ENCODE data around the gene HSPG2. TPM values are rescaled to one million over a fixed set of nuclear protein-coding genes. Genes with fewer than 3 reads are reported as not detected.

HSPG2 gene
- total and polyA plus RNA-seq, 9 donors: 27.3 to 294 (median 92.6) TPM

DNA sequence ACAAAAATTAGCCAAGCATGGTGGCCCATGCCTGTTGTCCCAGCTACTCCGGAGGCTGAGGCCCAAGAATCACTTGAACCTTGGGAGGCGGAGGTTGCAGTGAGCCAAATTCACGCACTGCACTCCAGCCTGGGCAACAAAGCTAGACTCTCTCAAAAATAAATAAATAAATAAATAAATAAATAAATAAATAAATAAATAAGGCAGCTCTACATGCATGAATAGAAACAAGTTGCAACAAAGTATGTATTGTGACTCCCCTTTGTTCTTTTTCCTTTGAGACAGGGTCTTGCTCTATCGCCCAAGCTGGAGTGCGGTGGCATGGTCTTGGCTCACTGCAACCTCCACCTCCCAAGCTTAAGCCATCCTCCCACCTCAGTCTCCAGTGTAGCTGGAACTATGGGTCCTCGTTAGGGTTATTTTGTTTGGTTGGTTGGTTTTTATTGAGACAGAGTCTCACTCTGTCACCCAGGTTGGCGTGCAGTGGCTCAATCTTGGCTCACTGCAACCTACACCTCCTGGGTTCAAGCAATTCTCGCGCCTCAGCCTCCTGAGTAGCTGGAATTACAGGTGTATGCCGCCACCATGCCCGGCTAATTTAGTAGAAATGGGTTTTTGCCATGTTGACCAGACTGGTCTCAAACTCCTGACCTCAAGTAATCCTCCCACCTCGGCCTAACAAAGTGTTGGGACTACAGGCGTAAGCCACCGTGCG lies 162.1 kb downstream of the HSPG2 start:
- Histone ChIP-seq H3K27ac (no peak overlapping the region), H3K4me1 (ENCODE audit: insufficient read depth) (peaks cover 1% of the 10 kb centered on the region), H3K4me3 (no peak overlapping the region), H3K36me3 (no peaks in the 10 kb centered on the region), H3K27me3 (no peaks in the 10 kb centered on the region), H3K9me3 (no peaks in the 10 kb centered on the region)
- no peak for TF ChIP-seq EP300 (IDR thresholded peaks at IDR 0.05)
- TF ChIP-seq, protein P1, sequence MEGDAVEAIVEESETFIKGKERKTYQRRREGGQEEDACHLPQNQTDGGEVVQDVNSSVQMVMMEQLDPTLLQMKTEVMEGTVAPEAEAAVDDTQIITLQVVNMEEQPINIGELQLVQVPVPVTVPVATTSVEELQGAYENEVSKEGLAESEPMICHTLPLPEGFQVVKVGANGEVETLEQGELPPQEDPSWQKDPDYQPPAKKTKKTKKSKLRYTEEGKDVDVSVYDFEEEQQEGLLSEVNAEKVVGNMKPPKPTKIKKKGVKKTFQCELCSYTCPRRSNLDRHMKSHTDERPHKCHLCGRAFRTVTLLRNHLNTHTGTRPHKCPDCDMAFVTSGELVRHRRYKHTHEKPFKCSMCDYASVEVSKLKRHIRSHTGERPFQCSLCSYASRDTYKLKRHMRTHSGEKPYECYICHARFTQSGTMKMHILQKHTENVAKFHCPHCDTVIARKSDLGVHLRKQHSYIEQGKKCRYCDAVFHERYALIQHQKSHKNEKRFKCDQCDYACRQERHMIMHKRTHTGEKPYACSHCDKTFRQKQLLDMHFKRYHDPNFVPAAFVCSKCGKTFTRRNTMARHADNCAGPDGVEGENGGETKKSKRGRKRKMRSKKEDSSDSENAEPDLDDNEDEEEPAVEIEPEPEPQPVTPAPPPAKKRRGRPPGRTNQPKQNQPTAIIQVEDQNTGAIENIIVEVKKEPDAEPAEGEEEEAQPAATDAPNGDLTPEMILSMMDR (IDR thresholded peaks at IDR 0.05): no peak
- TF ChIP-seq POLR2A (IDR thresholded peaks at IDR 0.05): no peak
- 88 to 93% (median 92%) methylated on average over 15 of the region's 15 CpGs for WGBS, 3 donors
- intact Hi-C loops (cut with DNase I): no loop called here
- no peak for DNase-seq

DNA sequence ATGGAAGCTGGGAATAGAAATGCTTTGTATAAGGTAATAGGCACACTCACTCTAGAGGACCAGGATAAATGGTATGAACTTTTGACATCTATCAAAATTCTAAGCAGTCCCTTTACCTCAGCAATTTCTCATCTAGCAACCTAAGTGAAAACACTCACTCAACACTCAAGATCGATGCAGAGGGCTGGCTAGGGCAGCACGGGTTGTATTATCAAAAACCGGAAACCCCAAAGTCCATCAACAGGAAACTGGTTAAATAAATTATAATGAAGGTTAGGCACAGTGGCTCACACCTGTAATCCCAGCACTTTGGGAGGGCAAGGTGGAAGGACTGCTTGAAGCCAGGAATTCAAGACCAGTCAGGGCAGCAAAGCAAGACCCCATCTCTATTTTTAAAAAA lies 163.5 kb downstream of the HSPG2 start:
- Histone ChIP-seq H3K27ac (no peak overlapping the region), H3K4me3 (no peak overlapping the region), H3K4me1 (ENCODE audit: insufficient read depth) (peaks cover 1% of the 10 kb centered on the region), H3K36me3 (no peaks in the 10 kb centered on the region), H3K27me3 (no peaks in the 10 kb centered on the region), H3K9me3 (no peaks in the 10 kb centered on the region)
- intact Hi-C loops (cut with DNase I): no loop called here
- no peak for DNase-seq
- WGBS, 3 donors: 51 to 57% (median 53%) methylated on average over 3 of the region's 3 CpGs
- no peak for TF ChIP-seq EP300 (IDR thresholded peaks at IDR 0.05)
- no peak for TF ChIP-seq POLR2A (IDR thresholded peaks at IDR 0.05)
- TF ChIP-seq, protein P1 (IDR thresholded peaks at IDR 0.05): no peak

Other genes with a start within 250 kb of the HSPG2 start
- gene USP48, start 154.2 kb downstream of the HSPG2 start, total RNA-seq: 10 to 100 TPM; 40.4 to 87.1 (median 62.4) TPM
- 10 to 100 TPM; 25.2 to 49.3 TPM for gene USP48, start 154.2 kb downstream of the HSPG2 start, polyA plus RNA-seq
- under 1 TPM in 6 of 7 donors, not detected in 1; 0.07 to 0.48 (median 0.20) TPM for gene LDLRAD2, start 125.0 kb downstream of the HSPG2 start, total RNA-seq
- gene LDLRAD2, start 125.0 kb downstream of the HSPG2 start, polyA plus RNA-seq: under 1 TPM in 1 of 2 donors, not detected in 1; 0.88 TPM
- gene CELA3B, start 39.7 kb upstream of the HSPG2 start, total RNA-seq: 10 to 100 TPM in 2 of 7 donors, 1 to 10 TPM in 1, not detected in 4; 2.6 to 19.2 (median 15.4) TPM
- gene CELA3B, start 39.7 kb upstream of the HSPG2 start, polyA plus RNA-seq: not detected
- 10 to 100 TPM in 2 of 7 donors, 1 to 10 TPM in 1, under 1 TPM in 1, not detected in 3; 0.42 to 25.4 (median 14.1) TPM for gene CELA3A, start 64.3 kb upstream of the HSPG2 start, total RNA-seq
- under 1 TPM in 1 of 2 donors, not detected in 1; 0.12 TPM for gene CELA3A, start 64.3 kb upstream of the HSPG2 start, polyA plus RNA-seq
- 100 to 1,000 TPM; 111 to 238 (median 200) TPM for gene CDC42, start 115.4 kb upstream of the HSPG2 start, total RNA-seq
- 100 to 1,000 TPM; 113 to 238 TPM for gene CDC42, start 115.4 kb upstream of the HSPG2 start, polyA plus RNA-seq
- gene WNT4, start 205.8 kb upstream of the HSPG2 start, total RNA-seq: 100 to 1,000 TPM in 1 of 7 donors, 10 to 100 TPM in 5, 1 to 10 TPM in 1; 3.7 to 125 (median 23.7) TPM
- 1 to 10 TPM; 3.8 to 5.6 TPM for gene WNT4, start 205.8 kb upstream of the HSPG2 start, polyA plus RNA-seq

Data from ovary (tissue), 9 donors.